Fibroblast of skin of left biceps (primary cell): ENCODE data around the gene MTMR11.
"Not testable (repeated sequence)": the region's sequence is repeated elsewhere in the genome, so short reads cannot be mapped to it uniquely, and the experiment has no call there.

Source experiments
- DNase-seq, 2 experiments: peaks; one replicate each; pipeline ENCODE4 v3.0.0-alpha.2; 2013; ENCODE audit warnings: low read depth in 2 of 2

MTMR11 gene

GRCh38 chr1:149936170-149936991 is at the start of gene MTMR11:
Gene MTMR11 (minus strand): TSS chr1:149936879. CDS start chr1:149936647, 232 bp downstream.
- DNase-seq: no peak

GRCh38 chr1:149979972-149980540 is 43.4 kb upstream of the MTMR11 start:
- no peak for DNase-seq

GRCh38 chr1:149979245-149979971 is 42.7 kb upstream of the MTMR11 start:
- no peak for DNase-seq

GRCh38 chr1:149978547-149979023 is 41.9 kb upstream of the MTMR11 start:
- DNase-seq: no peak

GRCh38 chr1:149977345-149977744 is 40.7 kb upstream of the MTMR11 start:
- DNase-seq: no peak

- no peak for DNase-seq
Measured at GRCh38 chr1:149972547-149972946, 35.9 kb upstream of the MTMR11 start.

- no peak for DNase-seq
Measured at GRCh38 chr1:149967646-149968045, 31.0 kb upstream of the MTMR11 start.

- DNase-seq: no peak
Measured at GRCh38 chr1:149967041-149967440, 30.4 kb upstream of the MTMR11 start.

GRCh38 chr1:149966405-149966804 is 29.7 kb upstream of the MTMR11 start:
- DNase-seq: no peak

GRCh38 chr1:149965440-149965839 is 28.8 kb upstream of the MTMR11 start:
- DNase-seq: no peak

GRCh38 chr1:149963358-149963757 is 26.7 kb upstream of the MTMR11 start:
- no peak for DNase-seq

- no peak for DNase-seq
Measured at GRCh38 chr1:149962736-149963135, 26.1 kb upstream of the MTMR11 start.

- DNase-seq: peak; percentile 43 to 55
Measured at GRCh38 chr1:149962039-149962647, 25.5 kb upstream of the MTMR11 start.

GRCh38 chr1:149957548-149957947 is 20.9 kb upstream of the MTMR11 start:
- DNase-seq: not testable (repeated sequence)

GRCh38 chr1:149949911-149950310 is 13.2 kb upstream of the MTMR11 start:
- no peak for DNase-seq

GRCh38 chr1:149945206-149945605 is 8.5 kb upstream of the MTMR11 start:
- no peak for DNase-seq

- DNase-seq: no peak
Measured at GRCh38 chr1:149942885-149943284, 6.2 kb upstream of the MTMR11 start.

- DNase-seq: no peak
Measured at GRCh38 chr1:149942207-149942606, 5.5 kb upstream of the MTMR11 start.

GRCh38 chr1:149940427-149940826 is 3.7 kb upstream of the MTMR11 start:
- DNase-seq: no peak

GRCh38 chr1:149938668-149939003 is 2.0 kb upstream of the MTMR11 start:
- DNase-seq: not testable (repeated sequence)

- DNase-seq: no peak
Measured at GRCh38 chr1:149937759-149938158, 1.1 kb upstream of the MTMR11 start.

GRCh38 chr1:149936992-149937705 is 470 bp upstream of the MTMR11 start:
- DNase-seq: no peak
